C4-2B (cell line): ENCODE data around the gene ATP9A.
"Not testable (repeated sequence)": the region's sequence is repeated elsewhere in the genome, so short reads cannot be mapped to it uniquely, and the experiment has no call there.

Experiments
- ZFX ChIP-seq: fragments of 450-650 bp; IDR thresholded peaks from 2 replicates; pipeline ENCODE4 v1.6.1; 2017
- TF ChIP-seq, protein P1 (sequence below): fragments of 450-650 bp; conservative IDR thresholded peaks from 2 replicates; pipeline ENCODE4 v1.5.1; 2017; ENCODE audit warnings: mild to moderate bottlenecking

DNA sequence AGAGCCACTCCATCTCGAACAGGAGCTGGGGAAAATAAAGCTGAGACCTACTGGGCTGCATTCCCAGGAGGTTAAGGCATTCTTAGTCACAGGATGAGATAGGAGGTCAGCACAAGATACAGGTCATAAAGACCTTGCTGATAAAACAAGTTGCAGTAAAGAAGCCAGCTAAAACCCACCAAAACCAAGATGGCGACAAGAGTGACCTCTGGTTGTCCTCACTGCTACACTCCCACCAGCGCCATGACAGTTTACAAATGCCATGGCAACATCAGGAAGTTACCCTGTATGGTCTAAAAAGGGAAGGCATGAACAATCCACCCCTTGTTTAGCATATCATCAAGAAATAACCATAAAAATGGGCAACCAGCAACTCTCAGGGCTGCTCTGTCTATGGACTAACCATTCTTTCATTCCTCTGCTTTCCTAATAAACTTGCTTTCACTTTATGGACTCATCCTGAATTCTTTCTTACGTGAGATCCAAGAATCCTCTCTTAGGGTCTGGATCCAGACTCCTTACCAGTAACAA is 10.1 kb upstream of the ATP9A start:
- TF ChIP-seq, protein P1, sequence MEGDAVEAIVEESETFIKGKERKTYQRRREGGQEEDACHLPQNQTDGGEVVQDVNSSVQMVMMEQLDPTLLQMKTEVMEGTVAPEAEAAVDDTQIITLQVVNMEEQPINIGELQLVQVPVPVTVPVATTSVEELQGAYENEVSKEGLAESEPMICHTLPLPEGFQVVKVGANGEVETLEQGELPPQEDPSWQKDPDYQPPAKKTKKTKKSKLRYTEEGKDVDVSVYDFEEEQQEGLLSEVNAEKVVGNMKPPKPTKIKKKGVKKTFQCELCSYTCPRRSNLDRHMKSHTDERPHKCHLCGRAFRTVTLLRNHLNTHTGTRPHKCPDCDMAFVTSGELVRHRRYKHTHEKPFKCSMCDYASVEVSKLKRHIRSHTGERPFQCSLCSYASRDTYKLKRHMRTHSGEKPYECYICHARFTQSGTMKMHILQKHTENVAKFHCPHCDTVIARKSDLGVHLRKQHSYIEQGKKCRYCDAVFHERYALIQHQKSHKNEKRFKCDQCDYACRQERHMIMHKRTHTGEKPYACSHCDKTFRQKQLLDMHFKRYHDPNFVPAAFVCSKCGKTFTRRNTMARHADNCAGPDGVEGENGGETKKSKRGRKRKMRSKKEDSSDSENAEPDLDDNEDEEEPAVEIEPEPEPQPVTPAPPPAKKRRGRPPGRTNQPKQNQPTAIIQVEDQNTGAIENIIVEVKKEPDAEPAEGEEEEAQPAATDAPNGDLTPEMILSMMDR: not testable (repeated sequence)
- not testable (repeated sequence) for TF ChIP-seq ZFX
